ENCODE data around the gene NEXN.

NEXN gene

GRCh38 chr1:77881061-77881460, 7.4 kb upstream of the NEXN start:
- no peak overlapping the region for H3K4me3 ChIP-seq (ENCODE audit: low read length)
- TF ChIP-seq, protein P1, sequence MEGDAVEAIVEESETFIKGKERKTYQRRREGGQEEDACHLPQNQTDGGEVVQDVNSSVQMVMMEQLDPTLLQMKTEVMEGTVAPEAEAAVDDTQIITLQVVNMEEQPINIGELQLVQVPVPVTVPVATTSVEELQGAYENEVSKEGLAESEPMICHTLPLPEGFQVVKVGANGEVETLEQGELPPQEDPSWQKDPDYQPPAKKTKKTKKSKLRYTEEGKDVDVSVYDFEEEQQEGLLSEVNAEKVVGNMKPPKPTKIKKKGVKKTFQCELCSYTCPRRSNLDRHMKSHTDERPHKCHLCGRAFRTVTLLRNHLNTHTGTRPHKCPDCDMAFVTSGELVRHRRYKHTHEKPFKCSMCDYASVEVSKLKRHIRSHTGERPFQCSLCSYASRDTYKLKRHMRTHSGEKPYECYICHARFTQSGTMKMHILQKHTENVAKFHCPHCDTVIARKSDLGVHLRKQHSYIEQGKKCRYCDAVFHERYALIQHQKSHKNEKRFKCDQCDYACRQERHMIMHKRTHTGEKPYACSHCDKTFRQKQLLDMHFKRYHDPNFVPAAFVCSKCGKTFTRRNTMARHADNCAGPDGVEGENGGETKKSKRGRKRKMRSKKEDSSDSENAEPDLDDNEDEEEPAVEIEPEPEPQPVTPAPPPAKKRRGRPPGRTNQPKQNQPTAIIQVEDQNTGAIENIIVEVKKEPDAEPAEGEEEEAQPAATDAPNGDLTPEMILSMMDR (IDR thresholded peaks at IDR 0.05; ENCODE audit: insufficient read depth, low read depth, low read length, missing control alignments), result no peak
- no peak for DNase-seq (ENCODE audit: low read depth)

DNA sequence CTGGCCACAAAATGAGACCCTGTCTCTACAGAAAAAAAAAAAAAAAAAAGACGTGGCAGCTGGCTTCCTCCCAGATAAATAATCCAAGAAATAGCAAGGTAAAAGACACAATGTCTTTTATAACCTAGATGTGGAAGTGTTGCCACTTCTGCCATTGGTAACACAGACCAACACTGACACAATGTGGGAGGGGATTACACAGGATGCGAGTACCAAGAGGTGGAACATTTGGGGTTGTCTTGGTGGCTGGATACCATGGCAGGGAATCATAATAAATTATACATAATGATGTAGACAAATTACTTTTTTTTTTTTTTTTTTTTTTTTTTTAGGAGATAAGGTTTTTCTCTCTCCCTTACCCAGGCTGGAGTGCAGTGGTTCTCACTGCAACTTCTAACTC, 6.0 kb upstream of the NEXN start:
- DNase-seq (ENCODE audit: low read depth), result no peak
- TF ChIP-seq, protein P1 (IDR thresholded peaks at IDR 0.05; ENCODE audit: insufficient read depth, low read depth, low read length, missing control alignments), result no peak
- H3K4me3 ChIP-seq (ENCODE audit: low read length), result no peak overlapping the region

GRCh38 chr1:77888781-77889642, 588 bp downstream of the NEXN start:
- TF ChIP-seq, protein P1 (IDR thresholded peaks at IDR 0.05; ENCODE audit: insufficient read depth, low read depth, low read length, missing control alignments), result no peak
- peak; percentile 51 for DNase-seq (ENCODE audit: low read depth)
- H3K4me3 ChIP-seq (ENCODE audit: low read length), result peak overlapping the region; percentile 69

DNA sequence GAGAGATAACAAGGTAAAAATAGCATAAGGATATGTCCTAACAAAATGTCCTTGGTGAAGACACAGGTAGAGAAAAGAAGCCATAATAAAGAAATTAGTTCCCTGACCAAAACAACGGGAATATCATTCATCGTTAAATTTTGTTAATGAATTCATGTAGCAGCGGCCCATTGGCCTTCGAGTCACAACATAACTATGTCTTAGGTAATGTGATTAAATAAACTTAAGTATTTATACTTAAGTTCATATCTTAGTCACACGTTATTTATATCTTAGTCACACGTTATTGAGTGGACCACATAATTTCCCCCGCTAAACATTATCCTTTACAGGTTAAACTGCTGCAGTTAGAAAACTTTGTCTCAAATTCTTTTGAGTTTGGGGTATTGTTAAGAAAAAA, 1.2 kb downstream of the NEXN start:
- H3K4me3 ChIP-seq (ENCODE audit: low read length), result peak overlapping the region; percentile 69
- peak; percentile 80 for DNase-seq (ENCODE audit: low read depth)
- TF ChIP-seq, protein P1 (IDR thresholded peaks at IDR 0.05; ENCODE audit: insufficient read depth, low read depth, low read length, missing control alignments), result no peak

- no peak overlapping the region for H3K4me3 ChIP-seq (ENCODE audit: low read length)
- TF ChIP-seq, protein P1 (IDR thresholded peaks at IDR 0.05; ENCODE audit: insufficient read depth, low read depth, low read length, missing control alignments), result no peak
- no peak for DNase-seq (ENCODE audit: low read depth)
These were observed 2.8 kb downstream of the NEXN start for GRCh38 chr1:77891200-77891599.

GRCh38 chr1:77899647-77900320, 11.4 kb downstream of the NEXN start:
- peak; percentile 30 for DNase-seq (ENCODE audit: low read depth)
- no peak overlapping the region for H3K4me3 ChIP-seq (ENCODE audit: low read length)
- TF ChIP-seq, protein P1 (IDR thresholded peaks at IDR 0.05; ENCODE audit: insufficient read depth, low read depth, low read length, missing control alignments), result no peak

Data from epithelial cell of esophagus (primary cell).